OCI-LY1 (cell line): ENCODE data around the gene CHGA.

Experiments used
- H2AFZ ChIP-seq: fragments of 200-600 bp; sonication (generic), shearing (Covaris generic); 2 replicates; pipeline ENCODE4 v1.6.0; 2014; ENCODE audit warnings: antibody characterized with exemption, mild to moderate bottlenecking, low read length
- H3F3A ChIP-seq: fragments of 200-600 bp; sonication (generic), shearing (Covaris generic); 2 replicates; pipeline ENCODE4 v1.6.0; 2014; ENCODE audit warnings: mild to moderate bottlenecking, antibody characterized with exemption, low read length, moderate library complexity; ENCODE audit not compliant: insufficient read depth
- H3K27ac ChIP-seq: fragments of 200-600 bp; sonication (generic); 2 replicates; pipeline ENCODE4 v1.5.1; 2014; ENCODE audit warnings: low read length, mixed run types, mild to moderate bottlenecking, low read depth; ENCODE audit not compliant: poor library complexity, severe bottlenecking
- H3K27me3 ChIP-seq: fragments of 200-600 bp; sonication (generic); 2 replicates; pipeline ENCODE4 v1.6.0; 2014; ENCODE audit warnings: antibody characterized with exemption, mild to moderate bottlenecking, low read length, moderate library complexity; ENCODE audit not compliant: insufficient read depth
- H3K36me3 ChIP-seq: fragments of 200-600 bp; sonication (generic); 2 replicates; pipeline ENCODE4 v1.6.1; 2014; ENCODE audit warnings: mild to moderate bottlenecking, antibody characterized with exemption, low read length, moderate library complexity, mixed read lengths; ENCODE audit not compliant: insufficient read depth
- H3K4me1 ChIP-seq: fragments of 200-600 bp; sonication (generic); 2 replicates; pipeline ENCODE4 v1.5.1; 2014; ENCODE audit warnings: mild to moderate bottlenecking, low read length, moderate library complexity; ENCODE audit not compliant: insufficient read depth, severe bottlenecking
- H3K4me2 ChIP-seq: fragments of 200-600 bp; sonication (generic), shearing (Covaris generic); 2 replicates; pipeline ENCODE4 v1.6.1; 2014; ENCODE audit warnings: low read length
- H3K4me3 ChIP-seq: fragments of 200-600 bp; sonication (generic); 2 replicates; pipeline ENCODE4 v1.5.1; 2014; ENCODE audit warnings: low read length, low read depth, mild to moderate bottlenecking, mixed read lengths; ENCODE audit not compliant: poor library complexity, severe bottlenecking
- H3K79me2 ChIP-seq: fragments of 200-600 bp; shearing (Covaris generic); 2 replicates; pipeline ENCODE4 v1.6.1; 2016; ENCODE audit warnings: mixed run types, low read length, mixed read lengths; ENCODE audit not compliant: insufficient read depth
- H3K9ac ChIP-seq: fragments of 200-600 bp; sonication (generic), shearing (Covaris generic); 2 replicates; pipeline ENCODE4 v1.6.1; 2014; ENCODE audit warnings: mild to moderate bottlenecking, low read length, mixed read lengths
- H3K9me2 ChIP-seq: fragments of 200-600 bp; sonication (generic), shearing (Covaris generic); 2 replicates; pipeline ENCODE4 v1.6.1; 2014; ENCODE audit warnings: low read depth, mild to moderate bottlenecking, low read length, mixed read lengths
- H3K9me3 ChIP-seq: fragments of 200-600 bp; shearing (Covaris generic); 2 replicates; pipeline ENCODE4 v1.6.1; 2014; ENCODE audit warnings: low read length, mixed read lengths
- H4K20me1 ChIP-seq: fragments of 200-600 bp; sonication (generic), shearing (Covaris generic); 2 replicates; pipeline ENCODE4 v1.6.0; 2016; ENCODE audit warnings: mild to moderate bottlenecking, low read length; ENCODE audit not compliant: insufficient read depth
- CTCF ChIP-seq: fragments of 200-600 bp; sonication (generic), shearing (Covaris generic); IDR thresholded peaks from 2 replicates; pipeline ENCODE4 v1.5.1; 2017; ENCODE audit warnings: mild to moderate bottlenecking, antibody characterized with exemption, low read length, moderate library complexity, mixed read lengths
- EZH2 ChIP-seq: fragments of 200-600 bp; sonication (generic), shearing (Covaris generic); IDR thresholded peaks from 2 replicates; pipeline ENCODE4 v1.8.0; 2017; ENCODE audit warnings: borderline replicate concordance, mixed run types, mild to moderate bottlenecking, antibody characterized with exemption, low read length, moderate library complexity, mixed read lengths

The CHGA gene

GRCh38 chr14:92895352-92895878 is 27.5 kb upstream of the CHGA start:
- 0 out of 2 replicates have a peak, but pooled peaks cover 7% of the 10 kb centered on the region for H3K27me3 ChIP-seq
- H3K79me2 ChIP-seq: no peaks in the 10 kb centered on the region
- no peaks in the 10 kb centered on the region for H3K4me1 ChIP-seq
- no peaks in the 10 kb centered on the region for H3K9me3 ChIP-seq
- no peaks in the 10 kb centered on the region for H3K36me3 ChIP-seq
- H3F3A ChIP-seq: no peaks in the 10 kb centered on the region
- TF ChIP-seq EZH2 (no peak), CTCF (no peak)
- H3K4me2 ChIP-seq: no peak overlapping the region
- H3K9me2 ChIP-seq: no peaks in the 10 kb centered on the region
- H3K9ac ChIP-seq: no peak overlapping the region
- no peak overlapping the region for H2AFZ ChIP-seq
- H3K27ac ChIP-seq: no peak overlapping the region
- no peaks in the 10 kb centered on the region for H4K20me1 ChIP-seq
- H3K4me3 ChIP-seq: no peak overlapping the region

- H3K27me3 ChIP-seq: 0 out of 2 replicates have a peak, but pooled peaks cover 7% of the 10 kb centered on the region
- H3K4me3 ChIP-seq: no peak overlapping the region
- H3K79me2 ChIP-seq: no peaks in the 10 kb centered on the region
- H3K4me2 ChIP-seq: no peak overlapping the region
- H4K20me1 ChIP-seq: no peaks in the 10 kb centered on the region
- H2AFZ ChIP-seq: no peak overlapping the region
- H3K9ac ChIP-seq: no peak overlapping the region
- H3K9me3 ChIP-seq: no peaks in the 10 kb centered on the region
- TF ChIP-seq CTCF (no peak), EZH2 (no peak)
- no peak overlapping the region for H3K27ac ChIP-seq
- H3K36me3 ChIP-seq: no peaks in the 10 kb centered on the region
- H3K4me1 ChIP-seq: no peaks in the 10 kb centered on the region
- no peaks in the 10 kb centered on the region for H3K9me2 ChIP-seq
- no peaks in the 10 kb centered on the region for H3F3A ChIP-seq
These were observed 24.9 kb upstream of the CHGA start for GRCh38 chr14:92897922-92898565.

- H3K9me3 ChIP-seq: no peaks in the 10 kb centered on the region
- no peaks in the 10 kb centered on the region for H3F3A ChIP-seq
- H3K4me3 ChIP-seq: no peak overlapping the region
- H3K4me1 ChIP-seq: no peaks in the 10 kb centered on the region
- H2AFZ ChIP-seq: no peak overlapping the region
- TF ChIP-seq CTCF: no peak
- no peak for TF ChIP-seq EZH2
- no peak overlapping the region for H3K27ac ChIP-seq
- H3K4me2 ChIP-seq: no peak overlapping the region
- no peak overlapping the region for H3K9ac ChIP-seq
- H3K9me2 ChIP-seq: no peaks in the 10 kb centered on the region
- H4K20me1 ChIP-seq: no peaks in the 10 kb centered on the region
- 0 out of 2 replicates have a peak, but pooled peaks cover 7% of the 10 kb centered on the region for H3K27me3 ChIP-seq
- no peaks in the 10 kb centered on the region for H3K36me3 ChIP-seq
- no peaks in the 10 kb centered on the region for H3K79me2 ChIP-seq
These were observed 24.3 kb upstream of the CHGA start for GRCh38 chr14:92898566-92899131.
